Heart left ventricle (tissue), 16 donors: ENCODE results near the gene PREX1. TPM values are rescaled to one million over a fixed set of nuclear protein-coding genes. Genes with fewer than 3 reads are reported as not detected.

ENCODE experiments used
- ATAC-seq, 4 donors: fragments of 200-7000 bp; cut with Tn5 transposase; one replicate each; pipeline ENCODE4 v1.9.1; 2020 to 2022; ENCODE audit warnings: moderate library complexity in 4 of 4, mild to moderate bottlenecking in 3 of 4, moderate number of reproducible peaks in 1 of 4
- DNase-seq, 5 donors: peaks; one replicate each; pipeline ENCODE4 v3.0.0-alpha.2; 2020
- H3K27ac ChIP-seq, 12 donors: fragments of 200-600 bp; sonication (generic) in 4 of 12; one replicate each; pipeline versions ENCODE4 v1.5.0 to v1.8.0; 2016 to 2022; ENCODE audit warnings: mild to moderate bottlenecking in 2 of 12
- H3K27me3 ChIP-seq, 9 donors: fragments of 200-600 bp; sonication (generic) in 2 of 9; one replicate each; pipeline versions ENCODE4 v1.5.1 to v1.8.0; 2016 to 2022; ENCODE audit warnings: mild to moderate bottlenecking in 3 of 9
- H3K36me3 ChIP-seq, 9 donors: fragments of 200-600 bp; sonication (generic) in 2 of 9; one replicate each; pipeline versions ENCODE4 v1.5.0 to v1.8.0; 2018 to 2022; ENCODE audit warnings: mild to moderate bottlenecking in 2 of 9
- H3K4me1 ChIP-seq, 12 donors: fragments of 200-600 bp; sonication (generic) in 4 of 12; one replicate each; pipeline versions ENCODE4 v1.5.0 to v1.8.0; 2016 to 2022; ENCODE audit warnings: mild to moderate bottlenecking in 3 of 12
- H3K4me3 ChIP-seq, 12 donors: fragments of 200-600 bp; sonication (generic) in 4 of 12; one replicate each; pipeline versions ENCODE4 v1.5.0 to v1.8.0; 2017 to 2022; ENCODE audit warnings: mild to moderate bottlenecking in 9 of 12, moderate library complexity in 4 of 12
- H3K9me3 ChIP-seq, 12 donors: fragments of 200-600 bp; sonication (generic) in 4 of 12; one replicate each; pipeline versions ENCODE4 v1.5.0 to v1.8.0; 2016 to 2022; ENCODE audit warnings: mild to moderate bottlenecking in 1 of 12
- CTCF ChIP-seq, 12 donors: fragments of 200-600 bp; sonication (generic) in 4 of 12; IDR thresholded peaks; one replicate each; pipeline versions ENCODE4 v1.5.0 to v1.8.0; 2018 to 2022; ENCODE audit warnings: antibody characterized with exemption in 12 of 12, mild to moderate bottlenecking in 5 of 12
- POLR2A ChIP-seq, 2 donors: fragments of 450-650 bp; IDR thresholded peaks; one replicate each; pipeline ENCODE4 v1.6.1; 2017; ENCODE audit warnings: antibody characterized with exemption in 2 of 2, mild to moderate bottlenecking in 2 of 2, moderate library complexity in 2 of 2
- WGBS, 4 donors: extraction: QIAGEN DNeasy Blood & Tissue Kit in 2 of 4; methylation state at CpG; one replicate each; pipeline versions ENCODE4 v1.1.5 to v1.1.7; 2013 to 2018; 5-methylcytosine and 5-hydroxymethylcytosine counted together
- intact Hi-C, 10 donors: fragments of 100-400 bp; cut with DNase I; formaldehyde crosslinking; loops; one replicate each; pipeline versions ENCODE4 v1.11.1 to v1.14.2; 2022
- polyA plus RNA-seq, 2 donors: library from polyadenylated mRNA; stranded (reverse); fragments of 200-250 nt; gene quantifications; one replicate each; pipeline ENCODE4 v1.2.3, GENCODE V29; 2013
- total RNA-seq, 9 donors: library from RNA; depleted of rRNA in 2 of 9; stranded (reverse); fragments of >200 nt in 2 of 9; fragmentation: NEBNext Ultra II Directional in 3 of 9; extraction: Animal tissue kit (Norgen Biotek cat#: 25700) in 3 of 9; gene quantifications; one replicate each; pipeline versions ENCODE4 v1.1.0 to v1.2.4, GENCODE V29; 2016 to 2023
- donor health status: ischemic (EF 13 %, LVEDD 7.1; RV severe dilation, severe dysfunction).
- donor health status: healthy with polysubstance abuse.
- donor health status: DM: no; HTN: yes; CAD: no.
- donor health status: DM: no; HTN: no; CAD: no.
- donor health status: ischemic (EF 25% LVEDD 6.9; RV normal size, moderate dysfunction).
- donor health status: ischemic (EF 25% LVEDD 5.7; RV mildly dilated, moderate dysfunction).
- donor health status: healthy.
- donor health status: DM: yes; HTN: yes; CAD: no.
- donor health status: ischemic (EF 35%, LVEDD 5.7; RV mildly dilated, moderate dysfunction).
- donor health status: nonischemic (EF 11% LVEDD 7.7; RV severe dilation, severe dysfunction).
- donor health status: DM: yes; HTN: yes; CAD: no.
- donor health status: PGD.
- donor health status: ischemic (EF 29% LVEDD 5.4; RV normal size, mild dysfunction).
- donor health status: nonischemic (EF 23%, LVEDD 6.1; RV moderate dilation, normal function).

The PREX1 gene
- total and polyA plus RNA-seq, 11 donors: 7.2 to 41.5 (median 11.9) TPM

GRCh38 chr20:48698507-48699267, 129.1 kb downstream of the PREX1 start:
- Histone ChIP-seq H3K27me3 (no peaks in the 10 kb centered on the region), H3K4me1 (peaks cover 0 to 29% (median 20%) of the 10 kb centered on the region in 12 donors), H3K36me3 (peaks cover 0 to 77% (median 4%) of the 10 kb centered on the region in 9 donors), H3K27ac (peak overlapping the region in 10 of 12 donors; percentile 10 to 77 (median 37)), H3K9me3 (no peaks in the 10 kb centered on the region), H3K4me3 (no peak overlapping the region)
- intact Hi-C loops: loop anchor here in 1 of 10 donors (5.0 kb wide), 1 partner anchor 109 kb away; no protein-coding TSS in a partner anchor
- DNase-seq: no peak
- TF ChIP-seq CTCF (IDR thresholded peaks at IDR 0.05): peak in 1 of 12 donors; percentile 3
- no peak for TF ChIP-seq POLR2A (IDR thresholded peaks at IDR 0.05)
- no peak for ATAC-seq
- WGBS, 4 donors: 86 to 93% (median 90%) methylated on average over 13 of the region's 13 CpGs

- H3K27ac ChIP-seq: peak overlapping the region in 10 of 12 donors; percentile 10 to 77 (median 37)
- WGBS, 4 donors: 42 to 47% (median 46%) methylated on average over 8 of the region's 8 CpGs
- intact Hi-C loops: loop anchor here in 1 of 10 donors (5.0 kb wide), 1 partner anchor 109 kb away; no protein-coding TSS in a partner anchor
- H3K4me3 ChIP-seq: no peak overlapping the region
- H3K4me1 ChIP-seq: peaks cover 0 to 22% (median 13%) of the 10 kb centered on the region in 12 donors
- DNase-seq (peak; percentile 78 to 94 (median 87)), ATAC-seq (peak; percentile 88 to 96 (median 94))
- no peak for TF ChIP-seq POLR2A (IDR thresholded peaks at IDR 0.05)
- no peak for TF ChIP-seq CTCF (IDR thresholded peaks at IDR 0.05)
- no peaks in the 10 kb centered on the region for H3K27me3 ChIP-seq
- no peaks in the 10 kb centered on the region for H3K9me3 ChIP-seq
- H3K36me3 ChIP-seq: peaks cover 0 to 78% (median 4%) of the 10 kb centered on the region in 9 donors
Observed at GRCh38 chr20:48697845-48698491, 129.8 kb downstream of the PREX1 start.

GRCh38 chr20:48696671-48697070, 131.1 kb downstream of the PREX1 start:
- H3K4me1 ChIP-seq: peaks cover 0 to 17% (median 9%) of the 10 kb centered on the region in 12 donors
- intact Hi-C loops: loop anchor here in 1 of 10 donors (5.0 kb wide), 1 partner anchor 111 kb away; no protein-coding TSS in a partner anchor
- no peak overlapping the region for H3K4me3 ChIP-seq
- no peaks in the 10 kb centered on the region for H3K9me3 ChIP-seq
- ATAC-seq (no peak), DNase-seq (no peak)
- no peak overlapping the region for H3K27ac ChIP-seq
- H3K27me3 ChIP-seq: no peaks in the 10 kb centered on the region
- TF ChIP-seq POLR2A (IDR thresholded peaks at IDR 0.05) (no peak), CTCF (IDR thresholded peaks at IDR 0.05) (no peak)
- WGBS, 4 donors: 66 to 74% (median 71%) methylated on average over 4 of the region's 4 CpGs
- H3K36me3 ChIP-seq: peaks cover 0 to 88% (median 4%) of the 10 kb centered on the region in 9 donors

GRCh38 chr20:48695738-48696137, 132.1 kb downstream of the PREX1 start:
- Histone ChIP-seq H3K36me3 (peaks cover 0 to 88% (median 4%) of the 10 kb centered on the region in 9 donors), H3K27me3 (no peaks in the 10 kb centered on the region), H3K9me3 (no peaks in the 10 kb centered on the region), H3K27ac (no peak overlapping the region), H3K4me3 (no peak overlapping the region), H3K4me1 (peaks cover 0 to 23% (median 9%) of the 10 kb centered on the region in 12 donors)
- ATAC-seq: no peak
- DNase-seq: no peak
- intact Hi-C loops: loop anchor here in 1 of 10 donors (5.0 kb wide), 1 partner anchor 112 kb away; no protein-coding TSS in a partner anchor
- TF ChIP-seq CTCF (IDR thresholded peaks at IDR 0.05): no peak
- no peak for TF ChIP-seq POLR2A (IDR thresholded peaks at IDR 0.05)
